Liver (tissue), 3 donors: ENCODE data around the gene DNAH6.

ENCODE experiments used
- GABPA ChIP-seq, 2 donors: IDR thresholded peaks in 1 of 2; conservative IDR thresholded peaks in 1 of 2; 2 replicates each; pipeline ENCODE4 v1.6.1; 2016; ENCODE audit warnings: antibody characterized with exemption in 2 of 2, mild to moderate bottlenecking in 1 of 2, moderate library complexity in 1 of 2
- RAD21 ChIP-seq, 2 donors: IDR thresholded peaks; 2 replicates each; pipeline ENCODE4 v1.6.1; 2016; ENCODE audit warnings: antibody characterized with exemption in 2 of 2, mild to moderate bottlenecking in 2 of 2
- RXRA ChIP-seq, 2 donors: IDR thresholded peaks; 2 replicates each; pipeline ENCODE4 v1.6.1; 2017 to 2018; ENCODE audit warnings: antibody characterized with exemption in 2 of 2, mild to moderate bottlenecking in 1 of 2
- SP1 ChIP-seq: IDR thresholded peaks from 2 replicates; pipeline ENCODE4 v1.6.1; 2018; ENCODE audit warnings: antibody characterized with exemption, mild to moderate bottlenecking
- TF ChIP-seq, protein P1 (sequence below): fragments of 150-350 bp; IDR thresholded peaks from 2 replicates; pipeline ENCODE4 v1.5.1; 2017; ENCODE audit warnings: improper control_type of control experiment, low read depth, low read length; ENCODE audit not compliant: missing input control
- donor health status: healthy.
- donor health status: healthy.

DNA sequence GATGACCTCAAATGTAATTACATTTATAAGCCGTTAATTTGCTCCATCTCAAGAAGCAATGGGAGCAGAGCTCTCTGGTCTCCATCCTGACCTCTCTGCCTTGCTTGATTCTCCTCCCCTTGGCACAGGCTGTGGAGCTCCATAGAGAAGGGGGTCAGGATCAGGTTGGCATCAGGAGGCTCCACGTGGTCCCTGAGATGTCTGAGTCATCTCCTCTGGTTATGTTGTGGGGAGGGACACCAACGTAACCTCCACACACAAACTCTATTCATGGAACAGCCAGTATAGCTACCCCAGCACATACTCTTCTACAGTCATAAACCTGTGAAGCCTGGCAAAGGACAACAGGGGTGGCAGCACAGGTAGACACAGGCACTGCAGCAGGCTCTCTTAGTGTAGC, 335.6 kb downstream of the DNAH6 start:
- TF ChIP-seq GABPA (IDR thresholded peaks at IDR 0.05 in 1 of 2, conservative IDR thresholded peaks at IDR 0.05 in 1 of 2) (no peak), SP1 (no peak), RAD21 (IDR thresholded peaks at IDR 0.05) (no peak), RXRA (IDR thresholded peaks at IDR 0.05) (no peak)
- TF ChIP-seq, protein P1, sequence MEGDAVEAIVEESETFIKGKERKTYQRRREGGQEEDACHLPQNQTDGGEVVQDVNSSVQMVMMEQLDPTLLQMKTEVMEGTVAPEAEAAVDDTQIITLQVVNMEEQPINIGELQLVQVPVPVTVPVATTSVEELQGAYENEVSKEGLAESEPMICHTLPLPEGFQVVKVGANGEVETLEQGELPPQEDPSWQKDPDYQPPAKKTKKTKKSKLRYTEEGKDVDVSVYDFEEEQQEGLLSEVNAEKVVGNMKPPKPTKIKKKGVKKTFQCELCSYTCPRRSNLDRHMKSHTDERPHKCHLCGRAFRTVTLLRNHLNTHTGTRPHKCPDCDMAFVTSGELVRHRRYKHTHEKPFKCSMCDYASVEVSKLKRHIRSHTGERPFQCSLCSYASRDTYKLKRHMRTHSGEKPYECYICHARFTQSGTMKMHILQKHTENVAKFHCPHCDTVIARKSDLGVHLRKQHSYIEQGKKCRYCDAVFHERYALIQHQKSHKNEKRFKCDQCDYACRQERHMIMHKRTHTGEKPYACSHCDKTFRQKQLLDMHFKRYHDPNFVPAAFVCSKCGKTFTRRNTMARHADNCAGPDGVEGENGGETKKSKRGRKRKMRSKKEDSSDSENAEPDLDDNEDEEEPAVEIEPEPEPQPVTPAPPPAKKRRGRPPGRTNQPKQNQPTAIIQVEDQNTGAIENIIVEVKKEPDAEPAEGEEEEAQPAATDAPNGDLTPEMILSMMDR = no peak
